Measurements from ENCODE around the gene TCERG1L. TPM values are rescaled to one million over a fixed set of nuclear protein-coding genes. Genes with fewer than 3 reads are reported as not detected.

The TCERG1L gene
- total and polyA plus RNA-seq, 9 of the 15 experiments (the other 6 are each of a cell fraction or from before 2014, with no cell fraction given) = not detected

DNA sequence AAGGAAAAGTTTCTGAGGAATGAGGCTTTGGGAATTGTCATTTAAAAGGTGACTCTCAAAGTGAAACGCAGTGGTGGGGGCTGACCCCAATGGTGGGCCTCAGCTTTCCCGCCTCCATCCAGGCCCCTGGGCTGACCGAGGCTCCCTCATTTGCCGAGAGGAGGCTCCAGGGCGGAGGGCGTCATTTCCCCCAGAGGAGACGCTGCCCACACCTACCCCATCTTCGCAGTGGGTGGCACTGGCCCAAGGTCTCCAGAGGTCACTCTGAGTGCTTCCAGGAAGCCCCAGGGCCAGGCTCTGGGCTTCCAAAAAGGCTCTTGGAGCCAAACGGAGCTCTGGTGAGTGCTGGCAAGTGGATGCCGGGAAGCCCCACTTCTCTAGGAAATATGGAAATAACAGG is 38.0 kb downstream of the TCERG1L start (continued):
- TF ChIP-seq, protein P1, sequence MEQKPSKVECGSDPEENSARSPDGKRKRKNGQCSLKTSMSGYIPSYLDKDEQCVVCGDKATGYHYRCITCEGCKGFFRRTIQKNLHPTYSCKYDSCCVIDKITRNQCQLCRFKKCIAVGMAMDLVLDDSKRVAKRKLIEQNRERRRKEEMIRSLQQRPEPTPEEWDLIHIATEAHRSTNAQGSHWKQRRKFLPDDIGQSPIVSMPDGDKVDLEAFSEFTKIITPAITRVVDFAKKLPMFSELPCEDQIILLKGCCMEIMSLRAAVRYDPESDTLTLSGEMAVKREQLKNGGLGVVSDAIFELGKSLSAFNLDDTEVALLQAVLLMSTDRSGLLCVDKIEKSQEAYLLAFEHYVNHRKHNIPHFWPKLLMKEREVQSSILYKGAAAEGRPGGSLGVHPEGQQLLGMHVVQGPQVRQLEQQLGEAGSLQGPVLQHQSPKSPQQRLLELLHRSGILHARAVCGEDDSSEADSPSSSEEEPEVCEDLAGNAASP (IDR thresholded peaks at IDR 0.05) = no peak
- TF ChIP-seq ZNF124 (CRISPR knock-in tag; IDR thresholded peaks at IDR 0.05) (no peak), DDX20 (tag; IDR thresholded peaks at IDR 0.05; ENCODE audit: low read depth) (no peak)
- TF ChIP-seq, protein P2, sequence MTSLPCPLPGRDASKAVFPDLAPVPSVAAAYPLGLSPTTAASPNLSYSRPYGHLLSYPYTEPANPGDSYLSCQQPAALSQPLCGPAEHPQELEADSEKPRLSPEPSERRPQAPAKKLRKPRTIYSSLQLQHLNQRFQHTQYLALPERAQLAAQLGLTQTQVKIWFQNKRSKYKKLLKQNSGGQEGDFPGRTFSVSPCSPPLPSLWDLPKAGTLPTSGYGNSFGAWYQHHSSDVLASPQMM (CRISPR knock-in tag; IDR thresholded peaks at IDR 0.05) = no peak

- Histone ChIP-seq H3K4me2 (ENCODE audit: insufficient read depth, low read length) (no peak overlapping the region), H3K36me3 (ENCODE audit: control insufficient read depth, insufficient read depth, low read length) (no peaks in the 10 kb centered on the region), H3K9ac (ENCODE audit: insufficient read depth in 1 of 2, low read depth in 2 of 2, low read length in 2 of 2) (no peak overlapping the region), H4K20me1 (replicated peaks; ENCODE audit: control insufficient read depth, insufficient read depth, low read length) (no peaks in the 10 kb centered on the region), H3K9me1 (ENCODE audit: control insufficient read depth, insufficient read depth, low read length) (no peaks in the 10 kb centered on the region), H3K4me1 (replicated peaks in 1 of 2; ENCODE audit: control insufficient read depth in 2 of 2, insufficient read depth in 2 of 2, low read length in 2 of 2) (no peaks in the 10 kb centered on the region), H3K27ac (ENCODE audit: extremely low read depth, low read depth, low read length) (no peak overlapping the region), H3K4me3 (no peak overlapping the region), H3K27me3 (ENCODE audit: control insufficient read depth in 2 of 2, insufficient read depth in 2 of 2, low read length in 2 of 2) (no peaks in the 10 kb centered on the region; a peak in 1 of 5 replicates), H3K9me3 (replicated peaks; ENCODE audit: control insufficient read depth, insufficient read depth, low read depth, low read length) (no peaks in the 10 kb centered on the region), H3K79me2 (ENCODE audit: control insufficient read depth, insufficient read depth, low read length) (no peaks in the 10 kb centered on the region), H2AFZ (ENCODE audit: low read depth, low read length) (no peak overlapping the region)
- DNase-seq (ENCODE audit: extremely low read depth in 1 of 4, low spot score in 3 of 4) (no peak), ATAC-seq (no peak), FAIRE-seq (no peak)
- intact Hi-C loops (cut with micrococcal nuclease) (no loop called here), in situ Hi-C loops (cut with MboI) (no loop called here)
- CTCF ChIA-PET (ENCODE audit: low intra/inter-chr PET ratio) = no interaction called here
- POLR2A ChIA-PET = no interaction called here
- no peak for TF ChIP-seq NFIX (CRISPR knock-in tag; IDR thresholded peaks at IDR 0.05; ENCODE audit: low read depth)
- TF ChIP-seq, protein P3, sequence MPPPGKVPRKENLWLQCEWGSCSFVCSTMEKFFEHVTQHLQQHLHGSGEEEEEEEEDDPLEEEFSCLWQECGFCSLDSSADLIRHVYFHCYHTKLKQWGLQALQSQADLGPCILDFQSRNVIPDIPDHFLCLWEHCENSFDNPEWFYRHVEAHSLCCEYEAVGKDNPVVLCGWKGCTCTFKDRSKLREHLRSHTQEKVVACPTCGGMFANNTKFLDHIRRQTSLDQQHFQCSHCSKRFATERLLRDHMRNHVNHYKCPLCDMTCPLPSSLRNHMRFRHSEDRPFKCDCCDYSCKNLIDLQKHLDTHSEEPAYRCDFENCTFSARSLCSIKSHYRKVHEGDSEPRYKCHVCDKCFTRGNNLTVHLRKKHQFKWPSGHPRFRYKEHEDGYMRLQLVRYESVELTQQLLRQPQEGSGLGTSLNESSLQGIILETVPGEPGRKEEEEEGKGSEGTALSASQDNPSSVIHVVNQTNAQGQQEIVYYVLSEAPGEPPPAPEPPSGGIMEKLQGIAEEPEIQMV (tag; conservative IDR thresholded peaks at IDR 0.05; ENCODE audit: low read depth) = no peak
- TF ChIP-seq NCOA2 (IDR thresholded peaks at IDR 0.05; ENCODE audit: partially characterized antibody in 2 of 2) = no peak
- no peak for TF ChIP-seq HDAC3 (IDR thresholded peaks at IDR 0.05; ENCODE audit: borderline replicate concordance, partially characterized antibody)
- no peak for TF ChIP-seq ZNF217 (CRISPR knock-in tag; IDR thresholded peaks at IDR 0.05)
- TF ChIP-seq TOE1 (IDR thresholded peaks at IDR 0.05; ENCODE audit: borderline replicate concordance) = no peak
- no peak for TF ChIP-seq TOE1 (CRISPR knock-in tag; IDR thresholded peaks at IDR 0.05; ENCODE audit: borderline replicate concordance, low read depth)
- TF ChIP-seq ZFPM2 (CRISPR knock-in tag; IDR thresholded peaks at IDR 0.05) = no peak
- TF ChIP-seq EWSR1 (IDR thresholded peaks at IDR 0.05; ENCODE audit: borderline replicate concordance, low read depth, partially characterized antibody) = no peak
- TF ChIP-seq ZNF134 (CRISPR knock-in tag; conservative IDR thresholded peaks at IDR 0.05) = no peak
- no peak for TF ChIP-seq KLF13 (tag; IDR thresholded peaks at IDR 0.05; ENCODE audit: borderline replicate concordance, low read depth)
- TF ChIP-seq, protein P4, sequence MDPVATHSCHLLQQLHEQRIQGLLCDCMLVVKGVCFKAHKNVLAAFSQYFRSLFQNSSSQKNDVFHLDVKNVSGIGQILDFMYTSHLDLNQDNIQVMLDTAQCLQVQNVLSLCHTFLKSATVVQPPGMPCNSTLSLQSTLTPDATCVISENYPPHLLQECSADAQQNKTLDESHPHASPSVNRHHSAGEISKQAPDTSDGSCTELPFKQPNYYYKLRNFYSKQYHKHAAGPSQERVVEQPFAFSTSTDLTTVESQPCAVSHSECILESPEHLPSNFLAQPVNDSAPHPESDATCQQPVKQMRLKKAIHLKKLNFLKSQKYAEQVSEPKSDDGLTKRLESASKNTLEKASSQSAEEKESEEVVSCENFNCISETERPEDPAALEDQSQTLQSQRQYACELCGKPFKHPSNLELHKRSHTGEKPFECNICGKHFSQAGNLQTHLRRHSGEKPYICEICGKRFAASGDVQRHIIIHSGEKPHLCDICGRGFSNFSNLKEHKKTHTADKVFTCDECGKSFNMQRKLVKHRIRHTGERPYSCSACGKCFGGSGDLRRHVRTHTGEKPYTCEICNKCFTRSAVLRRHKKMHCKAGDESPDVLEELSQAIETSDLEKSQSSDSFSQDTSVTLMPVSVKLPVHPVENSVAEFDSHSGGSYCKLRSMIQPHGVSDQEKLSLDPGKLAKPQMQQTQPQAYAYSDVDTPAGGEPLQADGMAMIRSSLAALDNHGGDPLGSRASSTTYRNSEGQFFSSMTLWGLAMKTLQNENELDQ (CRISPR knock-in tag; IDR thresholded peaks at IDR 0.05; ENCODE audit: borderline replicate concordance) = no peak
- WGBS (ENCODE audit: insufficient coverage, low coverage, missing lambda C conversion rate) = 0% methylated on average over 15 of the region's 15 CpGs
- BruUV-seq (replicated peaks) = no TSS peak
Measured at GRCh38 chr10:131272897-131273451, 38.5 kb downstream of the TCERG1L start.
